GM21528 (cell line): ENCODE measurements around the gene SOHLH2.

ENCODE experiments used
- ATAC-seq: cut with Tn5 transposase; IDR thresholded peaks from one replicate; pipeline ENCODE4 v1.9.1; 2021; ENCODE audit warnings: mild to moderate bottlenecking, moderate library complexity; ENCODE audit not compliant: unreplicated experiment, low FRiP score

The SOHLH2 gene

GRCh38 chr13:36190771-36191170 lies 23.6 kb downstream of the SOHLH2 start:
- no peak for ATAC-seq

- no peak for ATAC-seq
These were observed 25.9 kb downstream of the SOHLH2 start for GRCh38 chr13:36188441-36188840.

GRCh38 chr13:36183901-36184300 lies 30.5 kb downstream of the SOHLH2 start:
- ATAC-seq: no peak

GRCh38 chr13:36175621-36176020 lies 38.7 kb downstream of the SOHLH2 start:
- ATAC-seq: no peak

GRCh38 chr13:36174923-36175322 lies 39.4 kb downstream of the SOHLH2 start:
- no peak for ATAC-seq

- ATAC-seq: no peak
These were observed 40.6 kb downstream of the SOHLH2 start for GRCh38 chr13:36173571-36174322.

- ATAC-seq: no peak
These were observed 48.3 kb downstream of the SOHLH2 start for GRCh38 chr13:36166046-36166445.

- no peak for ATAC-seq
These were observed 50.5 kb downstream of the SOHLH2 start for GRCh38 chr13:36163809-36164308.

- ATAC-seq: no peak
These were observed 51.1 kb downstream of the SOHLH2 start for GRCh38 chr13:36163286-36163685.

- no peak for ATAC-seq
These were observed 54.1 kb downstream of the SOHLH2 start for GRCh38 chr13:36160297-36160696.

GRCh38 chr13:36158611-36159010 lies 55.7 kb downstream of the SOHLH2 start:
- ATAC-seq: no peak

- no peak for ATAC-seq
These were observed 56.9 kb downstream of the SOHLH2 start for GRCh38 chr13:36157480-36157879.

GRCh38 chr13:36154567-36155291 lies 59.6 kb downstream of the SOHLH2 start:
- no peak for ATAC-seq

- no peak for ATAC-seq
These were observed 62.8 kb downstream of the SOHLH2 start for GRCh38 chr13:36151591-36151990.

- no peak for ATAC-seq
These were observed 65.9 kb downstream of the SOHLH2 start for GRCh38 chr13:36148446-36148845.

- no peak for ATAC-seq
These were observed 67.0 kb downstream of the SOHLH2 start for GRCh38 chr13:36147330-36147729.

- ATAC-seq: no peak
These were observed 67.7 kb downstream of the SOHLH2 start for GRCh38 chr13:36146511-36147269.

GRCh38 chr13:36143738-36144137 lies 70.6 kb downstream of the SOHLH2 start:
- ATAC-seq: no peak

- no peak for ATAC-seq
These were observed 71.6 kb downstream of the SOHLH2 start for GRCh38 chr13:36142735-36143134.

GRCh38 chr13:36135876-36136275 lies 78.5 kb downstream of the SOHLH2 start:
- no peak for ATAC-seq

GRCh38 chr13:36134632-36135031 lies 79.7 kb downstream of the SOHLH2 start:
- no peak for ATAC-seq
